ENCODE measurements around the gene INPP5D.
A peak's percentile ranks its signal among the peaks of the same experiment; 100 is the strongest.
"Not testable (repeated sequence)": the region's sequence is repeated elsewhere in the genome, so short reads cannot be mapped to it uniquely, and the experiment has no call there.

INPP5D gene

DNA sequence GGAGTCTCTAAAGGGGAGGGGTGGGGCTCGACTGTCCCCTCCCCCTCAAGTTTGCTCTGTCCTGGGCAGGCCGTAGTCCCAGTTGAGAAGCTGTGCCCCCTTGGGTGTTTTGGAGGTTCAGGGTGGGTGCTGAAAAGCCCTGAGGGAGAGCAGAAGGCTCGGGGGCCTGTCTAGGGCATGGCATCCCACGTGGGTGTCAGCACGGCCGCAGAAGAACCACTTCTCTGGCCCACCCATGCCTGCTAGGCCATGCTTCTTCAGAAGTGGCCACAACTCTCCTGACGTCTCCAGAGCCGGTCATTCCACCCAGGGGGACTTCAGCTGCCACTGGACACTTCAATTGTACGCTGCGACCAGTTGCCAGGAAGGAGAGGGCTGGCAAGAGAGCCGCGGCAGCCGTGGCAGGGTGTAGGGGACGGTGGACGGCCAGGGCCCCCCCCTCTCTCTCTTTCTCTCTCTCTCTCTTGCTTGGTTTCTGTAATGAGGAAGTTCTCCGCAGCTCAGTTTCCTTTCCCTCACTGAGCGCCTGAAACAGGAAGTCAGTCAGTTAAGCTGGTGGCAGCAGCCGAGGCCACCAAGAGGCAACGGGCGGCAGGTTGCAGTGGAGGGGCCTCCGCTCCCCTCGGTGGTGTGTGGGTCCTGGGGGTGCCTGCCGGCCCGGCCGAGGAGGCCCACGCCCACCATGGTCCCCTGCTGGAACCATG is at the start of gene INPP5D:
Gene INPP5D (plus strand): TSS at position 546 of the 704 bp plus-strand sequence. CDS start 137 bp downstream, at position 683.
- DNase-seq (ENCODE audit: low read depth) = peak; percentile 60

DNA sequence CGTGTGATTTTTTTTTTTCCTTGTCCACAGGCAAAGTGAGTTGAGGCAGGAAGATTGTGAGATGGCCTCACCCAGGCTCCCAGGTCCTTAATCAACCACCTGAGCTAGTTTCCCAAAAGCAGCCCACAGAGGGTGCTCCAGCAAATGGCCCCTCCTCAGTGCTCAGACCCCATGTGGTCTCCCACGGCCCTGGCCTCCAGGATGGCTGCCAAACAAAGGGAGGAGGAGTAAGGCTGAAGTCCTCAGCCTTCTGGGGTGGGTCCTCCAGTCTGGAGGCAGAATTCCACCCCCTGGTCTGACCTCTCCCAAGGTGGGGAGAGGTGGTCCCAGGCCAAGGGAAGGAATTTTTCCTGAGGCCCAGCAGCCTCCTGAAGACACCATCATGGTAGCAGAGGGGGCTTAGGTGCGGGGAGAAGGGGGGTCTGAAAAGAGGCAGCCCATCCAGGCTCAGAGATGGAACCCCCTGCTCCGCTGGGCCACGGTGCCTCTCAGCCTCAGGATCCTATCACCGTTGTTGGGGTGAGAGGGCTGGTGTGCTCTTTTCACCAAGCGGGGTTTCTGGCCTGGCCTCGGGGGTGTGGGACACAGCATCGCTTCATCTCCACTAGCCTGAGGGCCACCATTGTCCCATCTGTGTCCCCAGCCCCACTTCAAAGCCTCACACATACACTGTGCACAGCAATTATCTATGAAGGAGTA is 49.4 kb upstream of the INPP5D start:
- no peak for DNase-seq (ENCODE audit: low read depth)

DNA sequence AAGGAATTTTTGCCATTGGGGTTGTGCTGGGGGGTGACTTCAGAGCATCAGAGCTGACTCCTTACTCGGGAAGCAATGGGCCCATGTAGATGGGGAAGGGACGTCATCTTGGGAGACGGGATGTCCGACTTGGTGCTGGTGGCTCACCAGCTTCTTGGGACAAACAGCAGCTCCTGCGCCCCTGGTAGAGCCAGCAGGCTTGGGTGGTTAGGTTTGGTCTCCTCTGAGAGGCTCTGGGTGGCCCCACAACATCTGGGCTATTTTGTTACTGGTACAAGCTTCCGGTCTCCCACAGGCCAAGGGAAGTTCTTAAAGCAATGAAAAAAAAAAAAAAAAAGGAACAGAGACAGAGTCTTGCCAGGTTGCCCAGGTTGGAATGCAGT is 48.9 kb upstream of the INPP5D start:
- DNase-seq (ENCODE audit: low read depth) = no peak

DNA sequence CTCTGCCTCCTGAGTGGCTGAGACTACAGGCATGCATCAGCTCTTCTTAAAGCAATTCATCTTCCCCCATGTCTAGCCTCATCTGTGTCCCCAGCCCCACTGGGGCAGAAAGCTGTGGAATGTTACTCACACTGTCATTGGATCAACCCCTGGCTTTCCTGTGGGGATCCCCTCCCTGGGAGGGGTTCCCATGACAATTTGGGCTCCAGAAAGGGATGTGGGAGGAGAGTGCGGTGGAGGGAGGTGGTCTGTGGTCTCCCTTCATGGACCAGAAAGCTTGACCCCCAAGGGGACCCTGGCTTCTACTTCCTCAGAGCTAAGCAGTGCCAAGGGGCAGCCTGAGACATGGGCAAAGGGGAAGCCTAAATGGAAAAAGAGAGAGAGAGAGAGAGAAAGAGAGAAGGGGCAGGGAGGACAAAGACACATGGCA is 48.4 kb upstream of the INPP5D start:
- DNase-seq (ENCODE audit: low read depth) = no peak

DNA sequence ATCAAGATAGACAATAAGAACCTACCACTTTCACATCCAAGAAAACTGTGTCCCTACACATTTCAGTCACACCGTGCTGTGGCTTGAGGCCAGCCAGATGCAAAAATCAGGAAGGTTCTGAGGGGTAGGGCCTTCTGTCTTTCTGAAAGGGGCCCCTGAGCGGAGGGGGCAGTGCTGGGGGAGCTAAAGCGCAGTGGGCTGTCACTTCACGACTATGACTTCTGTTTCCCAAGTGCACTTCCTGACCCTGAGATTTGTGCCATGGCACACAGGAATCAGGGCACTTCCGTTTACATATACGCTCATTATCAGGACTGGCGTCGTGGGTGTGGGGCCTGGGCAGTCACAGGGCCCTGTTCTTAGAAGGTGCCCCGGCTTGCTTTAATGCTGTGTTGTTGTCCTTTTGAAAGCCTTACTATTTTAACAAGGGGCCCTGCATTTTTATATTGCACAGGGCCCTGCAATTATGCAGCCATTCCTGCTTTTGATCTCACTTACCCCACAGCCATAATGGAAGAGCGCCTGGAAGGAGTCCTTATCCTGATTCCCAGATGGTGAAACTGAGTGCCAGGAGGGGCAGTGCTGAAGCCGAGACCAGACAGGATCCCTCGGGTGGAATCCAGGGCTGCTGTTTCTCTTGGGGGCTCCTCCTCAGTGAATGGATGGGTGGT is 47.7 kb upstream of the INPP5D start:
- no peak for DNase-seq (ENCODE audit: low read depth)

DNA sequence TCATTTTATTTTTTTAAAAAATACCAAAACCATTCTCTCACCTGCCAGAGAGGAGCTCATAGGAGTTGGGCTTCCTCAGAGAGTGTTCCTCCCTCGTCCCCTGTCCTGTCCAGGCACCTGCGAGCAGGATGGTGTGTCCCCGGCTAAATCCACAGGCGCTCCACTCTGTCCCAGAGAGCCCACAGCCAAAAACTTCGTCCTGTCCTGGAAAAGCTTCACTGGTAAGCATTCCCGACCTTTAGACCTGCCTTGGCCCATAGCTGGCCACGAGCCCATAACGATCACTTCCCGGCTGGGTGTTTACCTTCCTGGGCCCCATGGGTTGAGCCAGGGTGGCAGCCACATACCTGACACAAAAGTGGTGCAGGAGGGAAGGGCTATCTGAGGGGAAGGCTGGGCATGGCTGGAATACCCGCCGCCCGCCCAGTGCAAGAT is 47.1 kb upstream of the INPP5D start, which contains the start of gene NGEF:
Gene NGEF (minus strand): TSS at position 230 of the 435 bp plus-strand sequence. CDS start 38,366 bp downstream, outside the sequence.
- no peak for DNase-seq (ENCODE audit: low read depth)

DNA sequence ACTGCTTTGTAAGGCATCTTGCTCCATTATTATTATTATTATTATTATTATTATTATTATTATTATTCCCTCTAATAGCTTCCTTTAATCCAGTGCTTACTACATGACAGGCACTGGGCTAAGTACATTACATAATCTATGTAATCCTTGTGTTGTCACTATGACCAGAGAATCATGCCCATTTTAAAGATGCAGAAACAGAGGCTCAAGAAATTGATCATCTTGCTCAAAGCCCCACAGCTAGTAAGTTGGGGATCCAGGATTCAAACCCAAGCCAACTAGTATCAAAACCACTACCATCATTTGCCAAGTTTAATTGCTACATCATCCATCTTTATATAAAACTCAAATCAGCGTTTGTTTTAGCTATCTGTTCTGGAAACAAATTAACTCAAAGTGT is 46.5 kb upstream of the INPP5D start:
- no peak for DNase-seq (ENCODE audit: low read depth)

DNA sequence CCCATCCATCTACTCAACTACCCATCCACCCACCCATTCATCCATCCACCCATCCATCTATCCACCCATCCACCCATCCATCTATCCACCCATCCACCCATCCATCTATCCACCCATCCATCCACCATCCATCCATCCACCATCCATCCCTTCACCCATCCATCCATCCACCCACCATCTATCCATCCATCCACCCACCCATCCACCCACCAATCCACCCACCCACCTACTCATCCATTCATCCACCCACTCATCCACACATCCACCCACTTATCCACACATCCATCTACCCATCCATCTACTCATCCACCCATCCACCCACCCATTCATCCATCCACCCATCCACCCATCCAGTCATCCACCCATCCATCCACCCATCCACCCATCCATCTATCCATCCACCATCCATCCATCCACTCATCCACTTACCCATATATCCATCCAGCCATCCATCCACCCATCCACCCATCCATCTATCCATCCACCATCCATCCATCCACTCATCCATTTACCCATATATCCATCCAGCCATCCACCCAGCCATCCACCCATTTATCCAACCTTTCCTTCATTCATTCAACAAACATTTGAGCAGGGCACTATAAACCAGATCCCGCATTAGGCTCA is 45.0 kb upstream of the INPP5D start:
- no peak for DNase-seq (ENCODE audit: low read depth)

DNA sequence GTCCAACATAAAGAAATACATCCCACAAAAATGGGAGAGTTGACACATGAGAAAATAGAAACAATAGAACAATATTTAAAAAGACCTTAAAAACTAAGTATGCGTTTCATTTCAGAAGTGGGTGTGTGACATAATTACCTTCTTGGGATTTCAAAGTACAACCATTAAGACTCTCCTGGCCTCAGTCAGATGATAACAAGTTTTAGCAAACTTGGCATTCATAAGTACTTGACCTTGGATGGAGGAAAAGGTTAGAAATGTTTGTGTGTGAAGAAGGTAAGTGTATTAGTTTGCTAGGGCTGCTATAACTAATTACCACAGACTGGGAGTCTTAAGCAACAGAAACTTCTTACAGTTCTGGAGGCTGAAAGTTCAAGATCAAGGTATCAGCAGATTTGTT is 42.2 kb upstream of the INPP5D start:
- no peak for DNase-seq (ENCODE audit: low read depth)

DNA sequence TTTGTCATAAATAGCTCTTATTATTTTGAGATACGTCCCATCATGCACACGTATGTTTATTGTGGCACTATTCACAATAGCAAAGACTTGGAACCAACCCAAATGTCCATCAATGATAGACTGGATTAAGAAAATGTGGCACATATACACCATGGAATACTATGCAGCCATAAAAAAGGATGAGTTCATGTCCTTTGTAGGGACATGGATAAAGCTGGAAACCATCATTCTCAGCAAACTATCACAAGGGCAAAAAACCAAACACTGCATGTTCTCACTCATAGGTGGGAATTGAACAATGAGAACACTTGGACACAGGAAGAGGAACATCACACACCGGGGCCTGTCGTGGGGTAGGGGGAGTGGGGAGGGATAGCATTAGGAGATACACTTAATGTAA is 40.5 kb upstream of the INPP5D start:
- DNase-seq (ENCODE audit: low read depth) = not testable (repeated sequence)

DNA sequence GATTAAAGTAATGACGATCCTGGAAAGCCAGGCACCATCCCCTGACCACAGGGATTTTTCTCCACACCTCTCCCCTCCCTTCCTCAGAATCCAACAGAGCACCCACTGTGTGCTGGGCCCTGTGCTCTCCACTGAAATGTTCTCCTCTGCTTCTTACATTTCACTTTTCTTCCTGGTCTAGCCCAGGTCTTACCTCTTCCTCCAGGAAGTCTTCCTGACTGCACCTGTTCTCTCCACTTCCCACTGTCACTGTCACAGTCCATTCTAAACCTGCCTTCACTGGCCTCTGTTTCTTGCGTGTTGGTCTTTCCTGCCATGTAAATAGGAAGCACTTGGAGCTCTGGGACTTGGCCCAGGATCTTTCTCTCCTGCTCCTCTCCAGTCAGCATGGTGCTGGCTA is 39.7 kb upstream of the INPP5D start:
- no peak for DNase-seq (ENCODE audit: low read depth)

DNA sequence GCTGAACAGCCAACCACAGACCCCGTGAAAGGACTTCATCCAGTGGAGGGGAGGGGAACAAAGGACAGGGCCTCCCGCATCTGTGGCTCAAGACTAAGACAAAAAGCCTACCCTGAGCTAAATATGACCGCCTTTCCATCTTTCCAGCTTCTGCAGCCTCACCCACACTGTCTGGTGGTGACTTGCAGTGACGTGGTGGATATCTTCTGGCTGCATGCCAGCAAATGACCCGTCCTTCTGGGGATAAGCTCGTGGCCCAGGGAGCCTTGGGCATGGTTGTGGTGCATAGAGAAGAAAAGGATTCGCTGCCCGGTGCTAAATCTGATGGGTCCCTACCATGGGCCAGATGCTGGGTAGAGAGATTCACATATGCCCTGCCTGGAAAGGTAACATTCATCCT is 38.4 kb upstream of the INPP5D start:
- DNase-seq (ENCODE audit: low read depth) = no peak

DNA sequence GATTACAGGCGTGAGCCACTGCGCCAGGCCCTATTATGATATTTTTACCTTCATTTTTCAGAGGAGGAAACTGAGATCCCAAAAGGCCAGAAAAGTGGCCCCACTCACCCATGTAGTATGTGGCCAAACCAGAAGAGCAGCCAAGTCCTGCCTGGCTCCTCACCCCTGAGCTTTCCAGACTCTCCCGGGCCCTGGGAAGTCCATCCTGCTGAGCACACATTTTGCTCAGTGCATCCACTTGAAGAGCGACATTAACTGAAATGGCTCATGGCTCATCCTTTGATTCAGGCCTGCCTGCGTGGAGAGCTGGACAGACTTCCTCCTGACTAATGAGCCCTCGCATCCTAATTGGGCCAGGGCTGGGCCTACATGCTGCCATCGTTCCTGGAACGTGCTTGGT is 37.6 kb upstream of the INPP5D start:
- no peak for DNase-seq (ENCODE audit: low read depth)

DNA sequence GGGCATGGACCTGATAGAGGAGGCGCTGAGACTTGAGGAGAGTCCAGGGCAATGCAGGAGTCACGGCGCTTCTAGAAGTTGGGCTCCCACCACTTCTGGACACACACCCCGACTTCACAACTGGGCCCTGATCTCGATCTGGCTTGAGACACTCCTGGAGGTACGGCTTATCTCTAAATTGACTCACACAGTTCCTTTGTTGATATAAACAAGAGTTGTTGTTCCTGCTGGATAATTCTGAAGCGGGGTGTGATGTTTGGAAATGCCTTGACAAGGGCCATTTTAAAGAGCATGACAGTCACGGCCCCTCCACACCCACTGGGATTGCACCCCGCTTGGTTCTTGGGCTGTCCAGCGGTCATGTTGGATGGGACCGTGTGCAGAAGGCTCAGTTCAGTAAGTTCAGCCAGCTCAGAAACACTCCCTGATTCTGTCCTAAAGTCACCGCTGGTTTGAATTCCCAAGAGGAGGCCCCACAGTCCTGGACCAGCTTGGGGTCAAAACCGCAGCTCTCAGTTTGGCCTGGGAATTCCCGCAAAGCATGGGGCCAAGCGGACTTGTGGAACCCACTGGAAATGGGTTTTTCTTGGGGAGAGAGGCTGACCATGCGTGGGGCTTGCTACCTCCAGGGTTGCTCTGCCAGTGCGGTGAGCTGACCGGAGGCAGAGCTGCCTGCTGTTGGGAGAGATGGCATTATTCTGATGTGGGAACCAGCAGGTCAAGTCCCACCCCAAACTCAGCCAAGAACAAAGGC is 37.0 kb upstream of the INPP5D start:
- DNase-seq (ENCODE audit: low read depth) = no peak

DNA sequence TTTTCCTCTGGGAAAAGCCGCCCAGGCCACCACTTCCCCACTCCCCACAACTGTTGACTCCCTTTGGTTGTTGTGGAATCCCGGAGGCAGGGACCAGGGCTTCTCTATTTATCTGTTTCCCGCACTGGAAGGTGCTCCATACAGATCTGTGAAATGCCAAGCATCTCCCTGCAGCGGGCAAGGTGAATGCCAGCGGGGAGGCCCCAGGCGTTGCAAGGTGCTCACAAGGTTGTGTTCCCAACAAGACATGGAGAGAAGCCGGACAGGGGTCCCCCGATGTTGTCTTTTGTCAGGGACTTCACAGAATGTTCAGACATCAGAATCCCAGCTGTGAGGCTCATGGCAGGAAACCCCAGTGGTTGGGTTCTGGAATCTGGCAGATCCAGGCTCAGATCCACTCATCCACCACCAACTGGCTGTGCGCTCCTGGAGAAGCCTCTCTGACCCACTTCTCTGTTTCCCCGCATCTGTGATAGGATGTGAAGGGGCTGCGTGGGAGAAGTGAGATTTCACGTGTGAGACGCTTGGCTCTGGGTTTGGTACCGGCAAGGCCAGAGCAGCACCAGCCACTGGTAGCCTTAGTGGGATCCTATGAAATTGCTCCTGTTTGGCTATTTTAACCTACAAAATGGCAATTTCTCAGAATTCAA is 36.3 kb upstream of the INPP5D start:
- no peak for DNase-seq (ENCODE audit: low read depth)

DNA sequence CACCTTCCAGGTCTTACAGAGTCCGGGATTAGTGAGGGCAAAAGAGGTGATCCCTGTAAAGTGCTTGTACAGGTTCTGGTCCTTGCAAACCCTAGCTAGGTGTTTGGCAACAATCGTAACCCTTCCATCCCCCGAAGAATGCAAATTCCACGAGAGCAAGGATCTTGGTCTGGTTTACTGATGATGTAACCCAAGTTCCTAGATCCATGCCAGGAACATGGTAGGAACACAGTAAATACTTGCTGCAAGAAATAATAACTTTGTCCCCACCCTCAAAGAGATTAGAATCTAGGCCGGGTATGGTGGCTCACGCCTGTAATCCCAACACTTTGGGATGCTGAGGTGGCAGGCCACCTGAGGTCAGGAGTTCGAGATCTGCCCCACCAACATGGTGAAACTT is 34.4 kb upstream of the INPP5D start:
- DNase-seq (ENCODE audit: low read depth) = no peak

DNA sequence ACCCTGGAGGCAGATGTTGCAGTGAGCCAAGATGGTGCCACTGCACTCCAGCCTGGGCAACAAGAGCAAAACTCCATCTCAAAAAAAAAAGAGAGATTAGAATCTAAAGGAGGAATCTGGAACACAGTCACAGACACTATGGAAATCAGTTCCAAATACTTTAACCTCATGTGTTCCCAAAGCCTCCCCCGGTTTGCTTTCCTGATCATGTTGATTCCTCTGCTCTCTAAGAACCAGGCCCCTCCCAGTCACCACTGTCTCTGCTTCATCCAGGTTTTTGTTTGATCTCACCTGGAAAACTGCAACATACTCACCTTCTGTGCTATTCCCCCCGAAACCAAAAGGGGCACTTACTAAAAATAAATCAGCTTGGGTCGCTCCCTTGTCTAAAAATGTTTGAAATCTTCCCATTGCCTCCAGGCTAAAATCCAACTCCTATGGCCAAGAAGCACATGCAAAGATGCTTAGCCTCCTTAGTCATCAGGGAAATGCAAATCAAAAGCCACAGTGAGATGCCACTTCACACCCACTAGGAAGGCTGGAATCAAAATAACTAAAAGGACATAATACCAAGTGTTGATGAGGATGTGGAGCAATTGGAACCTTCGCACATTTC is 33.8 kb upstream of the INPP5D start:
- no peak for DNase-seq (ENCODE audit: low read depth)

DNA sequence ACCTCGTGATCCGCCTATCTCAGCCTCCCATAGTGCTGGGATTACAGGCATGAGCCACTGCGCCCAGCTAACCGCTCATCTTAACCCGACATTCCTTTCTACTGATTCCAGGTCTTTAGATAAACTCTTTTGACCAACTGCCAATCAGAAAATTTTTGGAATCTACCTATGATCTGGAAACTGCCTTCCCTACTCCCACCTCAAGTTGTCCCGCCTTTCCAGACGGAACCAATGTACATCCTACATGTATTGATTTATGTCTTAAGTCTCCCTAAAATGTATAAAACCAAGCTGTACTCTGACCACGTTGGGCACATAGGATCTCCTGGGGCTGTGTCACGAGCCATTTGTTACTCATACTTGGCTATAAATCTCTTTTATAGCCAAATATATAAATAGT is 30.8 kb upstream of the INPP5D start:
- no peak for DNase-seq (ENCODE audit: low read depth)

DNA sequence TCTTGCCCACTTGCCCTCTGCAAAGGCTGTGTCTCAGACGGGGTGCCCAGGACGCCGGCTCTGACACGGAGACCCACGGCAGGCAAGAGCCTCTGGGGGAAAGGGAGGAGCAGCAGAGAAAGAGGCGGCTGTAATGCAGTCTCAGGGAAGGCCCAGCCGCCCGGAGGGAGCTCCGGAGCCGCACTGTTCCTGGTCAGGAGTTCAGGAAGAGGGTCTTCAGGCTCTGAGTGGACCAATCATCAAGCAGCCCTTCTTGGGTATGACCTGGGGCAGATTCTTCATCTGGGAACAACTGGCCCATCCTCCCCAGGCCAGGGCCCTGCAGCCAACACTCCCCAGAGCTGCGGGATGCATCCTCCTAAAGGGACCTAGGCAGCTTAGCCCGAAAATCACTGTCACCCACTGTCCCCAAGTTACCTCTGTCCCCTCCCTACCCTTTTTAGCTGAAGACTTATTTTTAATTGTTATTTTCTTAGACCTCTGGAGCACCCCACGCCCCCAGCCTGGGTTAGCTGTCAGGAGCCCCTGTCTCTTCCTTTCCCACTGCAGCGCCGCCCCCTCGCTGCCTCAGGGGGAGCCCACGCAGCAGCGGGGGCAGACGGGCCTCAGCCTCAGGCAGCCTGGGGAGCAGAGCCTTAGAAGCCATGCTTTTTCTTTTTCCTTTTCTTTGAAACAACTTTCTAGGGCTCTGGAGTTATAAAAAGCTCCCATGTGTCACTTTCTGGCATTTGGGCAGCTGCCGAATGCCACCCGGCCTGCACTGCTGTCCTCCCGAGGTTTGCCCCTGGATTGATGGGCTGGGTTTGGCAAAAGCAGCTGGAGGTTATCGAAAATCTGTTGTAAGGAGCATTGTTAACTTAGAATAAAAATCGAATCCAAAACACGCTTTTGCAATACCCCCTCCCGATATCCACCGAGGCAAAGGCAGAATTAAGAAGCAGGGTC is 28.3 kb upstream of the INPP5D start:
- DNase-seq (ENCODE audit: low read depth) = no peak

Measured in activated gamma-delta T cell treated with anti-CD3 and anti-CD28 coated beads, Interleukin-2, amount 50 U/mL, for 16 hours (primary cell).